ENCODE results near the gene NEAT1. TPM values are rescaled to one million over a fixed set of nuclear protein-coding genes. Genes with fewer than 3 reads are reported as not detected.

The NEAT1 gene
- polyA plus RNA-seq, 1 donor from 2014 or later, result 4.2 TPM

DNA sequence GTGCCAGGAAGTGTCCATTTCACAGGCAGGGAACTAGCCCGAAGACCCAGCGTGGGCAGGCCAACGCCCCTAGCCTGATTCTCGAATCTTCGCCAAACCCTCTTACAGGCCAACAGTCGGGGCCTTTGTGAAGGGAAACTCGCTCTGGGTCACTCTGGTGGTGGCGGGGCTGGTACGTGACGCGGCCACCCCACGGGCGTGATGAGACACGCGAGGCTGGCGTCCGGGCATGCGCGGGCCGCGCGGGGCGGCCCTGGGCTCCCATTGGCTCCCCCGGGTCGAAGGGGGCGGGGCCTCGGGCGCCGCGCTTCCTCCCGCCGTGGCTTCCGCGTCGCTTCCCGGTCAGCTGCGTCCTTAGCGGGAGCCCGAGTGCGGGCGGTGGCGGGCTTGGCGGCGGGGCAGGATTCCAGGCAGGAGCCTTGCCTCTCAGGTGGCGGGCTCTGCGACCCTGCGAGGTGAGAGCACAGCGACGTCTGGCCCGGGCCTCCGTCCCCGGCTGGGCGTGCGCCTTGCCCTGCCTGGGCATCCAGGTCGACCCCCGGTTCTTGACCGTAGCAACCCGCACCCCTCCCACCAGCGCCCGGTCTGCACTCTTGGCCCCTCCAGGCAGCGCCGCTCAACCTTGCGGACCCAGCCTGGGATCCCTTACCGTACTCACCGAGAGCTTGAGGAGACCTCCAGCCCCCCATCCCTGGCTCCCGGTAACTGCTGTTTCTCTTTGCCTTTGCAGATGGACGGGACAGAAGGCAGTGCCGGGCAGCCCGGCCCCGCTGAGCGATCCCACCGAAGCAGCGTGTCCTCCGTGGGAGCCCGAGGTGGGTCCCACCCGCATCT, 36.1 kb upstream of the NEAT1 start, which contains the start of gene FRMD8:
Gene FRMD8, plus strand, starts transcription at position 331 of the 834 bp plus-strand sequence. Its CDS starts 400 bp downstream, at position 731.
- Histone ChIP-seq H3K4me2 (ENCODE audit: low read length) (peak within 1 kb of the TSS; percentile 86), H3K4me3 (ENCODE audit: low read length) (peak within 1 kb of the TSS; percentile 95), H3K79me2 (replicated peaks; ENCODE audit: insufficient read depth, low read length) (peaks cover 8% of the 10 kb centered on the region), H2AFZ (ENCODE audit: low read depth, low read length) (peak within 1 kb of the TSS; percentile 92), H3K9me3 (ENCODE audit: low read length) (no peaks in the 10 kb centered on the region), H3K9ac (ENCODE audit: low read length) (peak within 1 kb of the TSS; percentile 86), H3F3A (ENCODE audit: insufficient read depth, low read length, poor library complexity, severe bottlenecking) (no peaks in the 10 kb centered on the region), H3K27ac (ENCODE audit: low read length) (peak within 1 kb of the TSS; percentile 56), H3K9me2 (ENCODE audit: insufficient read depth, low read length) (no peaks in the 10 kb centered on the region), H3K27me3 (ENCODE audit: insufficient read depth, low read depth, low read length) (no peaks in the 10 kb centered on the region), H4K20me1 (ENCODE audit: insufficient read depth) (no peaks in the 10 kb centered on the region), H3K36me3 (ENCODE audit: insufficient read depth, low read length) (no peaks in the 10 kb centered on the region)
- TF ChIP-seq TAF1 (IDR thresholded peaks at IDR 0.05; ENCODE audit: low read depth) (peak; percentile 44), RAD21 (conservative IDR thresholded peaks at IDR 0.05) (no peak), POLR2AphosphoS5 (IDR thresholded peaks at IDR 0.05) (peak; percentile 79), EZH2 (IDR thresholded peaks at IDR 0.05; ENCODE audit: borderline replicate concordance, insufficient read depth, low read length, poor library complexity, severe bottlenecking) (no peak), SMC3 (conservative IDR thresholded peaks at IDR 0.05; ENCODE audit: poor library complexity) (peak; percentile 40), MXI1 (conservative IDR thresholded peaks at IDR 0.05; ENCODE audit: poor library complexity, severe bottlenecking) (peak; percentile 74), REST (IDR thresholded peaks at IDR 0.05; ENCODE audit: borderline replicate concordance) (peak; percentile 69), CTCF (IDR thresholded peaks at IDR 0.05; ENCODE audit: poor library complexity, severe bottlenecking) (no peak), EP300 (conservative IDR thresholded peaks at IDR 0.05; ENCODE audit: poor library complexity, severe bottlenecking) (no peak)

GRCh38 chr11:65388731-65389130, 33.9 kb upstream of the NEAT1 start:
- TF ChIP-seq POLR2AphosphoS5 (IDR thresholded peaks at IDR 0.05) (no peak), EZH2 (IDR thresholded peaks at IDR 0.05; ENCODE audit: borderline replicate concordance, insufficient read depth, low read length, poor library complexity, severe bottlenecking) (no peak), SMC3 (conservative IDR thresholded peaks at IDR 0.05; ENCODE audit: poor library complexity) (no peak), TAF1 (IDR thresholded peaks at IDR 0.05; ENCODE audit: low read depth) (no peak), MXI1 (conservative IDR thresholded peaks at IDR 0.05; ENCODE audit: poor library complexity, severe bottlenecking) (no peak), RAD21 (conservative IDR thresholded peaks at IDR 0.05) (no peak), EP300 (conservative IDR thresholded peaks at IDR 0.05; ENCODE audit: poor library complexity, severe bottlenecking) (no peak), CTCF (IDR thresholded peaks at IDR 0.05; ENCODE audit: poor library complexity, severe bottlenecking) (no peak), REST (IDR thresholded peaks at IDR 0.05; ENCODE audit: borderline replicate concordance) (no peak)

More at GRCh38 chr11:65388731-65389130, 33.9 kb upstream of the NEAT1 start:
- Histone ChIP-seq H3K4me2 (ENCODE audit: low read length) (no peak overlapping the region), H3F3A (ENCODE audit: insufficient read depth, low read length, poor library complexity, severe bottlenecking) (no peaks in the 10 kb centered on the region), H4K20me1 (ENCODE audit: insufficient read depth) (no peaks in the 10 kb centered on the region), H3K36me3 (ENCODE audit: insufficient read depth, low read length) (no peaks in the 10 kb centered on the region), H3K79me2 (replicated peaks; ENCODE audit: insufficient read depth, low read length) (peaks cover 8% of the 10 kb centered on the region), H3K9me3 (ENCODE audit: low read length) (no peaks in the 10 kb centered on the region), H3K27ac (ENCODE audit: low read length) (no peak overlapping the region), H3K9me2 (ENCODE audit: insufficient read depth, low read length) (no peaks in the 10 kb centered on the region), H3K27me3 (ENCODE audit: insufficient read depth, low read depth, low read length) (no peaks in the 10 kb centered on the region), H2AFZ (ENCODE audit: low read depth, low read length) (no peak overlapping the region), H3K4me3 (ENCODE audit: low read length) (no peak overlapping the region), H3K9ac (ENCODE audit: low read length) (no peak overlapping the region)

Measured in neural cell (in vitro differentiated cells).